OCI-LY3 (cell line): ENCODE results near the gene SELENOM.

Experiments used
- EZH2phosphoT487 ChIP-seq: fragments of 200-600 bp; shearing (Covaris generic); IDR thresholded peaks from 2 replicates; pipeline ENCODE4 v1.6.1; 2018; ENCODE audit warnings: antibody characterized with exemption, mixed run types, low read depth
- TF ChIP-seq, protein P1 (sequence below): fragments of 200-600, 300-600 bp; sonication (generic); IDR thresholded peaks from 2 replicates; pipeline ENCODE4 v1.5.1; 2014; ENCODE audit warnings: antibody characterized with exemption, low read length, low read depth

DNA sequence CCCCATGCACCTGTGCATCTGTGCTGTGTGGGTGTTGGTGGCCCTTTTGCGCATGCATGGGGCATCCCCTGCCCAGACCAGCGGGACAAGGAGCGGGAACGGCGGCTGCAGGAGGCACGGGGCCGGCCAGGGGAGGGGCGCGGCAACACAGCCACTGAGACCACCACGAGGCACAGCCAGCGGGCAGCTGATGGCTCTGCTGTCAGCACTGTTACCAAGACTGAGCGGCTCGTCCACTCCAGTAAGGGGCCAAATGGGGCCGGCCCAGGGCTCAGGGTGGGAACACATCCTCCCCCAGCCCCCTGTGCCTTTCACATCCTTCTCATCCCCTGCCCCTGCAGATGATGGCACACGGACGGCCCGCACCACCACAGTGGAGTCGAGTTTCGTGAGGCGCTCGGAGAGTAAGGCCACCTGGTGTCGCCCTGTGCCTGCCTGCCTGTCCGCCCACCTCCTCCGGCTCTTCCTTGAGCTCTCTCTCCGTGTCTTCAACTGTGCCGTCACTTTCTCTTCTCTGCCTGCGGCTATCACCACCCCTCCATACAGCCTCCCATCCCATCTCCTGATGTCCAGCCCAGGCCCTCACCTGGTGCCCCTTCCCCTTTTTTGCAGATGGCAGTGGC is 10.6 kb downstream of the SELENOM start:
- TF ChIP-seq, protein P1, sequence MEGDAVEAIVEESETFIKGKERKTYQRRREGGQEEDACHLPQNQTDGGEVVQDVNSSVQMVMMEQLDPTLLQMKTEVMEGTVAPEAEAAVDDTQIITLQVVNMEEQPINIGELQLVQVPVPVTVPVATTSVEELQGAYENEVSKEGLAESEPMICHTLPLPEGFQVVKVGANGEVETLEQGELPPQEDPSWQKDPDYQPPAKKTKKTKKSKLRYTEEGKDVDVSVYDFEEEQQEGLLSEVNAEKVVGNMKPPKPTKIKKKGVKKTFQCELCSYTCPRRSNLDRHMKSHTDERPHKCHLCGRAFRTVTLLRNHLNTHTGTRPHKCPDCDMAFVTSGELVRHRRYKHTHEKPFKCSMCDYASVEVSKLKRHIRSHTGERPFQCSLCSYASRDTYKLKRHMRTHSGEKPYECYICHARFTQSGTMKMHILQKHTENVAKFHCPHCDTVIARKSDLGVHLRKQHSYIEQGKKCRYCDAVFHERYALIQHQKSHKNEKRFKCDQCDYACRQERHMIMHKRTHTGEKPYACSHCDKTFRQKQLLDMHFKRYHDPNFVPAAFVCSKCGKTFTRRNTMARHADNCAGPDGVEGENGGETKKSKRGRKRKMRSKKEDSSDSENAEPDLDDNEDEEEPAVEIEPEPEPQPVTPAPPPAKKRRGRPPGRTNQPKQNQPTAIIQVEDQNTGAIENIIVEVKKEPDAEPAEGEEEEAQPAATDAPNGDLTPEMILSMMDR, result no peak
- no peak for TF ChIP-seq EZH2phosphoT487
